DOHH2 (cell line): ENCODE measurements around the gene ADAP2.
"Not testable (repeated sequence)": the region's sequence is repeated elsewhere in the genome, so short reads cannot be mapped to it uniquely, and the experiment has no call there.

Experiments used
- H3F3A ChIP-seq: fragments of 200-600 bp; sonication (generic), shearing (Covaris generic); 2 replicates; pipeline ENCODE4 v1.6.0; 2016; ENCODE audit warnings: antibody characterized with exemption, mild to moderate bottlenecking; ENCODE audit not compliant: control insufficient read depth, insufficient read depth
- H3K27ac ChIP-seq: fragments of 200-600 bp; sonication (generic); 2 replicates; pipeline ENCODE4 v1.5.1; 2014; ENCODE audit warnings: low read depth, mild to moderate bottlenecking, low read length, moderate library complexity
- H3K27me3 ChIP-seq: fragments of 200-600 bp; sonication (generic); 2 replicates; pipeline ENCODE4 v1.6.1; 2014; ENCODE audit warnings: mild to moderate bottlenecking, low read length, mixed read lengths; ENCODE audit not compliant: control insufficient read depth
- H3K36me3 ChIP-seq: fragments of 200-600 bp; sonication (generic); 2 replicates; pipeline ENCODE4 v1.6.1; 2014; ENCODE audit warnings: mild to moderate bottlenecking, low read length, moderate library complexity, mixed read lengths; ENCODE audit not compliant: control insufficient read depth
- H3K4me1 ChIP-seq: fragments of 200-600 bp; sonication (generic); 2 replicates; pipeline ENCODE4 v1.6.1; 2014; ENCODE audit warnings: mild to moderate bottlenecking, low read length, mixed read lengths; ENCODE audit not compliant: control insufficient read depth
- H3K4me2 ChIP-seq: fragments of 200-600 bp; sonication (generic); 2 replicates; pipeline ENCODE4 v1.6.0; 2014; ENCODE audit warnings: mild to moderate bottlenecking, low read length, moderate library complexity
- H3K4me3 ChIP-seq: fragments of 200-600 bp; sonication (generic); 2 replicates; pipeline ENCODE4 v1.5.1; 2014; ENCODE audit warnings: mild to moderate bottlenecking, low read length, mixed read lengths
- H3K79me2 ChIP-seq: fragments of 200-600 bp; sonication (generic); 2 replicates; pipeline ENCODE4 v1.6.1; 2014; ENCODE audit warnings: mild to moderate bottlenecking, low read length, mixed read lengths; ENCODE audit not compliant: control insufficient read depth
- H3K9me2 ChIP-seq: fragments of 200-600 bp; sonication (generic); replicated peaks from 2 replicates; pipeline ENCODE4 v1.6.1; 2014; ENCODE audit warnings: mild to moderate bottlenecking, low read length, mixed read lengths; ENCODE audit not compliant: control insufficient read depth
- H3K9me3 ChIP-seq: fragments of 200-600 bp; sonication (generic); 2 replicates; pipeline ENCODE4 v1.6.1; 2014; ENCODE audit warnings: antibody characterized with exemption, low read length, mixed read lengths; ENCODE audit not compliant: control insufficient read depth, insufficient read depth
- H4K20me1 ChIP-seq: fragments of 200-600 bp; sonication (generic); 2 replicates; pipeline ENCODE4 v1.6.0; 2014; ENCODE audit warnings: low read depth, mild to moderate bottlenecking, antibody characterized with exemption, low read length, moderate library complexity; ENCODE audit not compliant: control insufficient read depth, insufficient read depth
- CTCF ChIP-seq: fragments of 200-600 bp; sonication (generic); IDR thresholded peaks from one replicate; pipeline ENCODE4 v1.5.1; 2014; ENCODE audit warnings: antibody characterized with exemption, mild to moderate bottlenecking, low read depth, low read length; ENCODE audit not compliant: poor library complexity, severe bottlenecking
- EZH2phosphoT487 ChIP-seq: fragments of 200-600 bp; sonication (generic); IDR thresholded peaks from 2 replicates; pipeline ENCODE4 v1.6.1; 2017; ENCODE audit warnings: borderline replicate concordance, mild to moderate bottlenecking, antibody characterized with exemption, low read length, moderate library complexity, mixed read lengths

Gene ADAP2

GRCh38 chr17:30908717-30909420 is 12.9 kb upstream of the ADAP2 start:
- no peak overlapping the region for H3K4me3 ChIP-seq
- no peaks in the 10 kb centered on the region for H3K27me3 ChIP-seq
- no peaks in the 10 kb centered on the region for H4K20me1 ChIP-seq
- H3K9me3 ChIP-seq = no peaks in the 10 kb centered on the region
- no peak overlapping the region for H3K27ac ChIP-seq
- no peak for TF ChIP-seq EZH2phosphoT487
- no peak for TF ChIP-seq CTCF
- peaks cover 3% of the 10 kb centered on the region; the same call in 1 of the 2 replicates for H3F3A ChIP-seq
- H3K36me3 ChIP-seq = peaks cover 12% of the 10 kb centered on the region
- no peaks in the 10 kb centered on the region for H3K9me2 ChIP-seq
- H3K79me2 ChIP-seq = peaks cover 36% of the 10 kb centered on the region
- peaks cover 30% of the 10 kb centered on the region for H3K4me1 ChIP-seq
- H3K4me2 ChIP-seq = peak overlapping the region; percentile 4; the same call in 1 of the 2 replicates

GRCh38 chr17:30910151-30910550 is 11.6 kb upstream of the ADAP2 start:
- H3F3A ChIP-seq, H3K4me3 ChIP-seq, H3K4me2 ChIP-seq, H3K9me3 ChIP-seq, H3K9me2 ChIP-seq, H3K36me3 ChIP-seq, H4K20me1 ChIP-seq, H3K27ac ChIP-seq, H3K27me3 ChIP-seq: not testable (repeated sequence)
- peaks cover 27% of the 10 kb centered on the region for H3K4me1 ChIP-seq
- peaks cover 24% of the 10 kb centered on the region for H3K79me2 ChIP-seq

GRCh38 chr17:30913955-30914354 is 7.8 kb upstream of the ADAP2 start:
- Histone ChIP-seq H3F3A (no peaks in the 10 kb centered on the region; the same call in 1 of the 2 replicates), H3K9me3 (no peaks in the 10 kb centered on the region), H3K4me1 (peaks cover 4% of the 10 kb centered on the region), H3K27ac (no peak overlapping the region), H3K9me2 (no peaks in the 10 kb centered on the region), H3K4me3 (no peak overlapping the region), H3K27me3 (no peaks in the 10 kb centered on the region; the same call in 1 of the 2 replicates), H3K4me2 (no peak overlapping the region), H4K20me1 (no peaks in the 10 kb centered on the region), H3K79me2 (no peaks in the 10 kb centered on the region), H3K36me3 (no peaks in the 10 kb centered on the region)
- TF ChIP-seq CTCF = peak; percentile 13
- TF ChIP-seq EZH2phosphoT487 = no peak

GRCh38 chr17:30915833-30916611 is 5.7 kb upstream of the ADAP2 start:
- Histone ChIP-seq H3K79me2 (no peaks in the 10 kb centered on the region), H3K4me3 (no peak overlapping the region), H3K9me2 (no peaks in the 10 kb centered on the region), H3K27ac (no peak overlapping the region), H4K20me1 (no peaks in the 10 kb centered on the region), H3K9me3 (no peaks in the 10 kb centered on the region), H3K4me1 (peaks cover 4% of the 10 kb centered on the region), H3K4me2 (no peak overlapping the region), H3K36me3 (no peaks in the 10 kb centered on the region), H3F3A (no peaks in the 10 kb centered on the region), H3K27me3 (peaks cover 1% of the 10 kb centered on the region)
- no peak for TF ChIP-seq EZH2phosphoT487
- TF ChIP-seq CTCF = no peak
